Testis (tissue), 2 donors: ENCODE results near the gene ARL3.

Source experiments
- POLR2A ChIP-seq: fragments of 450-650 bp; IDR thresholded peaks from one replicate; pipeline ENCODE4 v1.6.1; 2017; ENCODE audit warnings: antibody characterized with exemption, mild to moderate bottlenecking, moderate library complexity
- TF ChIP-seq, protein P1 (sequence below), 3 experiments: fragments of 450-650 bp in 2 of 3; fragments of 200-600 bp in 1 of 3; sonication (generic) in 1 of 3; IDR thresholded peaks; one replicate each; pipeline ENCODE4 v1.5.1; 2016 to 2019; ENCODE audit warnings: antibody characterized with exemption in 3 of 3, mild to moderate bottlenecking in 2 of 3, moderate library complexity in 1 of 3

DNA sequence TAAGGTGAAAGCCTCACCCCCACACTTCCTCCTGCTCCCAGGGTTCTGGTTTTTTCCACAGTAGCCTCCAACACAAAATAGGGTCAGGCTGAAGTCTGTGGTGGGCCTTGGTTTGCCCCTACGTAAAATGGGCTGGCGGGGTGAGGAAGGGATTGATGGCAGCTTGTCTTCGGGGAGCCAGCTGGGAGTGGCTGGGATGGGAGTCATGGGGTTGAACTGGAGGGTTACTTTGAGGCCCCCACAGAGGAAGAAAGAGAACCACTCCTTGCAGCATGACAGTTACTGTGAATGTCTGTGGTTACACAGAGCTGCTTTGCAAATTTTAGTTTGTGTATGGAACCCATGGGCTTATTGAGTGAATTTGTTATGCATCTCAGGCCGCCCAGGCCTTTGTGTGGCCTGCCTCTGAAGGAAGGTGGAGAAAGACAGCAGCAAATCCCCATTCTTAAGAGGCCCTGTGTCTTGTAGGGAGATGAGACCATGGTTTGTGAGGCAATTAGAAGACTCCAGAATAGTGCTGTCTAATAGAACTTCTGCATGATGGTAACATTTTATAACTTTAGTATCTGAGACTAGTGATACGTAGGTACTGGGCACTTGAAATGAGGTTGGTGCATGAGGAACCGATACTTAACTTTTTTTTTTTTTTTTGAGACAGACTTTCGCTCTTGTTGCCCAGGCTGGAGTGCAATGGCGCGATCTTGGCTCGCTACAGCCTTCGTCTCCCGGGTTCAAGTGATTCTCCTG lies 61.9 kb downstream of the ARL3 start:
- TF ChIP-seq, protein P1, sequence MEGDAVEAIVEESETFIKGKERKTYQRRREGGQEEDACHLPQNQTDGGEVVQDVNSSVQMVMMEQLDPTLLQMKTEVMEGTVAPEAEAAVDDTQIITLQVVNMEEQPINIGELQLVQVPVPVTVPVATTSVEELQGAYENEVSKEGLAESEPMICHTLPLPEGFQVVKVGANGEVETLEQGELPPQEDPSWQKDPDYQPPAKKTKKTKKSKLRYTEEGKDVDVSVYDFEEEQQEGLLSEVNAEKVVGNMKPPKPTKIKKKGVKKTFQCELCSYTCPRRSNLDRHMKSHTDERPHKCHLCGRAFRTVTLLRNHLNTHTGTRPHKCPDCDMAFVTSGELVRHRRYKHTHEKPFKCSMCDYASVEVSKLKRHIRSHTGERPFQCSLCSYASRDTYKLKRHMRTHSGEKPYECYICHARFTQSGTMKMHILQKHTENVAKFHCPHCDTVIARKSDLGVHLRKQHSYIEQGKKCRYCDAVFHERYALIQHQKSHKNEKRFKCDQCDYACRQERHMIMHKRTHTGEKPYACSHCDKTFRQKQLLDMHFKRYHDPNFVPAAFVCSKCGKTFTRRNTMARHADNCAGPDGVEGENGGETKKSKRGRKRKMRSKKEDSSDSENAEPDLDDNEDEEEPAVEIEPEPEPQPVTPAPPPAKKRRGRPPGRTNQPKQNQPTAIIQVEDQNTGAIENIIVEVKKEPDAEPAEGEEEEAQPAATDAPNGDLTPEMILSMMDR (IDR thresholded peaks at IDR 0.05), result no peak
- no peak for TF ChIP-seq POLR2A
